Endothelial cell of umbilical vein (primary cell): ENCODE measurements around the gene ENOX2. TPM values are rescaled to one million over a fixed set of nuclear protein-coding genes. Genes with fewer than 3 reads are reported as not detected.

Source experiments
- BruUV-seq: library from RNA; stranded (reverse); fragments of 400-500 nt; replicated peaks from 2 replicates; lab custom pipeline; 2021; lab: Mats Ljungman, UMichigan
- CTCF ChIA-PET: fragments of 300-600, 350-600 bp; sonication (Branson Sonifier 250); formaldehyde crosslinking; loops from one replicate; lab custom pipeline; 2021; ENCODE audit warnings: antibody characterized with exemption, inconsistent platforms; lab: Charles Lee
- POLR2A ChIA-PET: fragments of 300-600, 350-600 bp; sonication (Branson Sonifier 250); formaldehyde crosslinking; loops from one replicate; lab custom pipeline; 2021; ENCODE audit warnings: antibody characterized with exemption, inconsistent platforms; lab: Charles Lee
- DNase-seq: peaks from one replicate; pipeline ENCODE4 v3.0.0-alpha.2; 2011; ENCODE audit warnings: low read depth, low spot score
- FAIRE-seq: peaks from 2 replicates; lab custom pipeline; 2011; peaks lifted over from hg19 to GRCh38; lab: Jason Lieb, UNC
- H2AFZ ChIP-seq: 2 replicates; pipeline ENCODE4 v1.6.0; 2012; ENCODE audit warnings: low read depth, low read length, control low read depth, inconsistent platforms
- H3K27ac ChIP-seq: 2 replicates; pipeline ENCODE4 v1.5.1; 2011; ENCODE audit warnings: low read depth, mild to moderate bottlenecking, control low read depth, low read length, moderate library complexity; ENCODE audit not compliant: insufficient read depth
- H3K27me3 ChIP-seq, 2 experiments: 2 replicates each; pipeline versions ENCODE4 v1.6.0 to v1.6.1; 2011; ENCODE audit warnings: low read length in 2 of 2, mixed read lengths in 1 of 2; ENCODE audit not compliant: control insufficient read depth in 2 of 2, insufficient read depth in 2 of 2
- H3K36me3 ChIP-seq, 2 experiments: 2 replicates in 1 of 2; 3 replicates in 1 of 2; pipeline ENCODE4 v1.5.1; 2011; ENCODE audit warnings: low read length in 2 of 2, mild to moderate bottlenecking in 1 of 2, moderate library complexity in 1 of 2; ENCODE audit not compliant: control insufficient read depth in 2 of 2, insufficient read depth in 2 of 2; ENCODE audit errors: extremely low read depth in 1 of 2
- H3K4me1 ChIP-seq: 3 replicates; pipeline ENCODE4 v1.5.1; 2011; ENCODE audit warnings: mild to moderate bottlenecking, low read length; ENCODE audit not compliant: control insufficient read depth, insufficient read depth; ENCODE audit errors: extremely low read depth
- H3K4me2 ChIP-seq: 2 replicates; pipeline ENCODE4 v1.6.1; 2011; ENCODE audit warnings: low read length, control low read depth, mixed read lengths; ENCODE audit not compliant: insufficient read depth
- H3K4me3 ChIP-seq, 3 experiments: fragments of 200-600 bp in 1 of 3; sonication (generic), shearing (Covaris generic) in 1 of 3; replicated peaks in 1 of 3; 2 replicates each; pipeline ENCODE4 v1.5.1; 2011 to 2016; ENCODE audit warnings: control low read depth in 3 of 3, low read length in 3 of 3, mild to moderate bottlenecking in 2 of 3, inconsistent platforms in 1 of 3, low read depth in 1 of 3, moderate library complexity in 1 of 3; ENCODE audit not compliant: insufficient read depth in 1 of 3
- H3K79me2 ChIP-seq: 2 replicates; pipeline ENCODE4 v1.6.0; 2012; ENCODE audit warnings: low read length, inconsistent platforms; ENCODE audit not compliant: control insufficient read depth, insufficient read depth
- H3K9ac ChIP-seq: replicated peaks from 2 replicates; pipeline ENCODE3; 2011; ENCODE audit warnings: low read length, control low read depth; ENCODE audit not compliant: insufficient read depth; ENCODE audit errors: extremely low read depth
- H3K9me1 ChIP-seq: replicated peaks from 3 replicates; pipeline ENCODE4 v1.6.0; 2011; ENCODE audit warnings: mild to moderate bottlenecking, low read length; ENCODE audit not compliant: control insufficient read depth, insufficient read depth; ENCODE audit errors: extremely low read depth
- H3K9me3 ChIP-seq: replicated peaks from 2 replicates; pipeline ENCODE4 v1.5.1; 2012; ENCODE audit warnings: low read length, inconsistent platforms; ENCODE audit not compliant: control insufficient read depth, insufficient read depth
- H4K20me1 ChIP-seq: replicated peaks from 2 replicates; pipeline ENCODE3; 2011; ENCODE audit warnings: mild to moderate bottlenecking, low read length; ENCODE audit not compliant: control insufficient read depth, insufficient read depth; ENCODE audit errors: extremely low read depth
- CTCF ChIP-seq, 2 donors: IDR thresholded peaks; 1 replicate in 1 of 2; 2 replicates in 1 of 2; pipeline ENCODE4 v1.5.1; 2011; ENCODE audit warnings: low read length in 2 of 2, mild to moderate bottlenecking in 2 of 2, moderate library complexity in 2 of 2, control low read depth in 1 of 2, inconsistent platforms in 1 of 2, low read depth in 1 of 2; ENCODE audit not compliant: insufficient read depth in 1 of 2; ENCODE audit errors: extremely low read depth in 1 of 2
- EZH2 ChIP-seq: IDR thresholded peaks from 2 replicates; pipeline ENCODE4 v1.6.1; 2012; ENCODE audit warnings: borderline replicate concordance, low read depth, mild to moderate bottlenecking, moderate library complexity, low read length, inconsistent platforms; ENCODE audit not compliant: severe bottlenecking
- FOS ChIP-seq: IDR thresholded peaks from 2 replicates; pipeline ENCODE4 v1.6.1; 2011; ENCODE audit warnings: mild to moderate bottlenecking, low read length, moderate library complexity, borderline replicate concordance; ENCODE audit not compliant: insufficient read depth
- GATA2 ChIP-seq: IDR thresholded peaks from 2 replicates; pipeline ENCODE4 v1.7.0; 2011; ENCODE audit warnings: low read depth, mild to moderate bottlenecking, moderate library complexity, mixed read lengths, low read length; ENCODE audit not compliant: insufficient read length, insufficient read depth
- JUN ChIP-seq: IDR thresholded peaks from 2 replicates; pipeline ENCODE4 v1.6.1; 2011; ENCODE audit warnings: borderline replicate concordance, low read depth; ENCODE audit not compliant: insufficient read length, insufficient read depth
- MAX ChIP-seq: IDR thresholded peaks from 2 replicates; pipeline ENCODE4 v1.6.1; 2011; ENCODE audit not compliant: insufficient read depth, insufficient read length
- MYC ChIP-seq: IDR thresholded peaks from one replicate; pipeline ENCODE4 v1.6.1; 2011; ENCODE audit warnings: mild to moderate bottlenecking, low read depth, low read length
- POLR2A ChIP-seq: IDR thresholded peaks from 2 replicates; pipeline ENCODE4 v1.6.1; 2012; ENCODE audit warnings: low read depth, mild to moderate bottlenecking, control low read depth, low read length
- POLR2AphosphoS5 ChIP-seq: IDR thresholded peaks from 2 replicates; pipeline ENCODE4 v1.6.1; 2012; ENCODE audit warnings: low read depth, mild to moderate bottlenecking, control low read depth, low read length, moderate library complexity; ENCODE audit not compliant: insufficient read depth
- dilution Hi-C: fragments of 300-500 bp; cut with MboI; formaldehyde crosslinking; loops from one replicate; pipeline ENCODE4 v1.15.0; 2019; ENCODE audit warnings: low sequenced_read_pairs; ENCODE audit not compliant: extremely low pct_ligation_motif_present
- intact Hi-C: fragments of 100-400 bp; cut with micrococcal nuclease; formaldehyde crosslinking; loops from one replicate; pipeline ENCODE4 v1.10.0; 2022
- polyA plus RNA-seq, 4 experiments: library from polyadenylated mRNA; depleted of rRNA in 3 of 4; stranded (reverse) in 3 of 4; unstranded in 1 of 4; fragments of >200 nt; gene quantifications; 2 replicates each; pipeline versions ENCODE4 v1.2.1 to v1.2.3, GENCODE V29; 2011 to 2012; ENCODE audit warnings: missing spikeins in 1 of 4
- total RNA-seq: library from RNA; stranded (reverse); gene quantifications from 2 replicates; pipeline ENCODE4 v1.2.3, GENCODE V29; 2021

Gene ENOX2
- total and polyA plus RNA-seq, 2 donors (not counting 3 experiments of a cell fraction or from before 2014, with no cell fraction given), result 5.5 to 13.1 TPM

- Histone ChIP-seq H3K9ac (no peak overlapping the region), H4K20me1 (no peaks in the 10 kb centered on the region), H3K36me3 (no peaks in the 10 kb centered on the region), H3K27me3 (no peaks in the 10 kb centered on the region), H3K79me2 (no peaks in the 10 kb centered on the region), H3K4me2 (no peak overlapping the region), H3K9me3 (no peaks in the 10 kb centered on the region), H3K4me3 (no peak overlapping the region), H3K4me1 (no peaks in the 10 kb centered on the region), H2AFZ (no peak overlapping the region), H3K9me1 (no peaks in the 10 kb centered on the region), H3K27ac (no peak overlapping the region)
- FAIRE-seq, result no peak
- ChIA-PET POLR2A (no interaction called here), CTCF (no interaction called here)
- DNase-seq, result peak; percentile 57
- dilution Hi-C loops, result no loop called here
- BruUV-seq, result no TSS peak
- TF ChIP-seq CTCF (IDR thresholded peaks at IDR 0.05; ENCODE audit: extremely low read depth in 1 of 2, insufficient read depth in 1 of 2, low read depth in 1 of 2, low read length in 2 of 2) (no peak), FOS (no peak), GATA2 (no peak), MYC (no peak), POLR2A (no peak), JUN (no peak), MAX (no peak), EZH2 (no peak), POLR2AphosphoS5 (no peak)
- intact Hi-C loops, result no loop called here
Measured at GRCh38 chrX:130658310-130658709, 244.7 kb downstream of the ENOX2 start.
